Activated CD4-positive, alpha-beta memory T cell treated with anti-CD3 and anti-CD28 coated beads, Interleukin-2, amount 10 ng/mL, durations not matched to agents 7 days and 5 days (primary cell): ENCODE results near the gene ITPRIPL2. TPM values are rescaled to one million over a fixed set of nuclear protein-coding genes. Genes with fewer than 3 reads are reported as not detected.

ENCODE experiments used
- CTCF ChIA-PET: fragments of 350-600 bp; sonication (Branson Sonifier 250); formaldehyde crosslinking; loops from one replicate; lab custom pipeline; 2021; ENCODE audit warnings: antibody characterized with exemption, inconsistent platforms; lab: Charles Lee
- POLR2A ChIA-PET: fragments of 350-600 bp; sonication (Branson Sonifier 250); formaldehyde crosslinking; loops from one replicate; lab custom pipeline; 2021; ENCODE audit warnings: antibody characterized with exemption; lab: Charles Lee
- DNase-seq: peaks from one replicate; pipeline ENCODE4 v3.0.0-alpha.2; 2020
- H3K27ac Mint-ChIP-seq: one replicate; pipeline ENCODE4 v1.8.0; 2021; ENCODE audit warnings: mild to moderate bottlenecking, mixed read lengths
- H3K27me3 Mint-ChIP-seq: one replicate; pipeline ENCODE4 v1.8.0; 2021; ENCODE audit warnings: mixed read lengths
- H3K36me3 Mint-ChIP-seq: one replicate; pipeline ENCODE4 v1.8.0; 2021; ENCODE audit warnings: low read depth, mixed read lengths
- H3K4me1 Mint-ChIP-seq: one replicate; pipeline ENCODE4 v1.8.0; 2021; ENCODE audit warnings: mixed read lengths
- H3K4me3 Mint-ChIP-seq: one replicate; pipeline ENCODE4 v1.8.0; 2021; ENCODE audit warnings: mild to moderate bottlenecking, mixed read lengths
- H3K9me3 Mint-ChIP-seq: one replicate; pipeline ENCODE4 v1.8.0; 2021; ENCODE audit warnings: mixed read lengths
- total RNA-seq, 2 experiments: library from RNA; stranded (reverse); gene quantifications; one replicate each; pipeline ENCODE4 v1.2.3, GENCODE V29; 2021

Gene ITPRIPL2
- total RNA-seq, 2 experiments from 2014 or later = 11.1 to 11.2 TPM

DNA sequence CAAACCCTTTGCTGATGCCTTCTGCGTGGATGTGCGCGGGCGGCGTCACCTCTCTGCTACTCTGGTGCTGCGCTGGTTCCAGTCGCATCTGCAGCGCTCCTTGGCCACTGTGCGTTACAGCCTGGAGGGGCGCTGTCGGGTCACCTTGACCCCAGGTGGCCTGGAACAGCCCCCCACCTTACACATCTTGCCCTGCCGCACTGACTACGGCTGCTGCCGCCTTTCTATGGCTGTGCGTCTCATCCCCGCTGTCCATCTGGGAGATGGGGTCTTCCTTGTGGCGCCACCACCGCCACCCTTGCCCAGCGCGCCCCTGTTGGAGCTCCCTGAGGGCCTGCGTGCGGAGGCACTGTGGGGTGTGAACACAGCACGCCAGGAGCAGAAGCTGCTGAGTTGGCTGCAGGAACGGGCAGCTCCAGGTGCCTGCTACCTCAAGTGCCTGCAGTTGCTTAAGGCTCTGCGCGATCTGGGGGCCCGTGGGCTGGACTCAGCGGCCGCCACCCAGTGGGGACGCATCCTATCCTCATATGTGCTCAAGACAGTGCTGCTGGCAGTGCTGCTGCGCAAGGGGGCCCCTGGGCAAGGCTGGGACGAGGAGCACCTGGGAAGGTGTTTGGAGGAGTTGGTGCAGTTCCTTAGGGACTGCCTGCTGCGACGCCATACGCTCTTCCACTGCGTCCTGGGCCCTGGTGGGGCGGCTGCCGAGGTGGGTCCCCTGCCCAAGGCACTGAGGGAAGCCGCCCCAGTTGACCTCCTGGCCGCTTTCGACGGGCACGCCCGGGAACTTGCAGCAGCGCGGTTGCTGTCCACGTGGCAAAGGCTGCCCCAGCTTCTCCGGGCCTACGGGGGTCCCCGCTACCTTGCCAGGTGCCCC is 1.6 kb downstream of the ITPRIPL2 start:
- Mint-ChIP-seq H3K4me1 (peaks cover 53% of the 10 kb centered on the region), H3K36me3 (peaks cover 8% of the 10 kb centered on the region), H3K4me3 (peak overlapping the region; percentile 44), H3K9me3 (no peaks in the 10 kb centered on the region), H3K27ac (no peak overlapping the region), H3K27me3 (peaks cover 12% of the 10 kb centered on the region)
- POLR2A ChIA-PET = interaction anchor here (1.5 kb wide), 1 partner anchor 48 kb away, joined by 5 read pairs; the partner anchor contains the start of gene COQ7
- DNase-seq = no peak
- CTCF ChIA-PET = interaction anchor here (2.0 to 2.8 kb wide), 2 partner anchors 20 to 29 kb away, joined by 8 to 9 read pairs; no protein-coding TSS in a partner anchor

DNA sequence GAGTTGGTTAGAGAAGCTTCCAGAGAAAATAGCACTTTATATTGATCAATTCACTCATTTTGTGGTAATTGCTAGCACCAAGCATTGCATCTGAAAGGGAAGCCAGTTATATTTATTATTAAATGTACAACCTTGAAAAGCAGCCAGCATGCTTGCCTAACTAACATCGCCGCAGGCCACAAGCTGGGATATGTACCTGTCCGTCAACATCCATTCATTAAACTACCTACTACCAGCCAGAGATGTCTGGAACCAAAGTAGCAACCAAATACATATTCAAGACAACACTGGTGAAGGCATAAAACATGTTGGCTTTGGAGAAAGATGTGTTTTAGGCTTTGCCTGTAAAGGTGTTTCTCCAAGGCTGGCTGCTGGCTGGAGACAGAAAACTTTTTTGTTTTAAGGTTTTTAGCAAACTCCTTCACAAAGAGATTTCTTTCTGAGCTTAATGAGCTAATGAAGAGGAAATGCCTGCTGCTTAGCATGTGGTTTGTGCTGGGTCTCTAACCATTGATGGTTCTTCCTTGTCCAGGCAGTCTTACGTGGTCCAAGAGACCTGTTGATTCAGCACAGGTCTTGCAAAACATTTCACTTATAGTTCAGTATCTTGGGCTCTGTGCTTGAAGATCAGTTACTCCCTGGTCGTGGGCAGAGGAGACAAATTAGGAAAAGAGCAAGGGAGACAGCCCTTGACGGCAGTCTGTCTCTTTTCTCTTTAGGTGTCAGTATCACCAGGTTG is 3.1 kb downstream of the ITPRIPL2 start:
- POLR2A ChIA-PET = interaction anchor here (0.7 to 2.7 kb wide), 6 partner anchors 8 to 401 kb away, joined by 3 to 8 read pairs (median 3); no protein-coding TSS in a partner anchor
- Mint-ChIP-seq H3K9me3 (no peaks in the 10 kb centered on the region), H3K36me3 (peaks cover 11% of the 10 kb centered on the region), H3K27ac (peak overlapping the region; percentile 79), H3K4me3 (no peak overlapping the region), H3K27me3 (peaks cover 11% of the 10 kb centered on the region), H3K4me1 (peaks cover 57% of the 10 kb centered on the region)
- no peak for DNase-seq
- CTCF ChIA-PET = interaction anchor here (1.0 to 2.0 kb wide), 3 partner anchors 9 to 30 kb away, joined by 3 to 8 read pairs (median 5); no protein-coding TSS in a partner anchor

DNA sequence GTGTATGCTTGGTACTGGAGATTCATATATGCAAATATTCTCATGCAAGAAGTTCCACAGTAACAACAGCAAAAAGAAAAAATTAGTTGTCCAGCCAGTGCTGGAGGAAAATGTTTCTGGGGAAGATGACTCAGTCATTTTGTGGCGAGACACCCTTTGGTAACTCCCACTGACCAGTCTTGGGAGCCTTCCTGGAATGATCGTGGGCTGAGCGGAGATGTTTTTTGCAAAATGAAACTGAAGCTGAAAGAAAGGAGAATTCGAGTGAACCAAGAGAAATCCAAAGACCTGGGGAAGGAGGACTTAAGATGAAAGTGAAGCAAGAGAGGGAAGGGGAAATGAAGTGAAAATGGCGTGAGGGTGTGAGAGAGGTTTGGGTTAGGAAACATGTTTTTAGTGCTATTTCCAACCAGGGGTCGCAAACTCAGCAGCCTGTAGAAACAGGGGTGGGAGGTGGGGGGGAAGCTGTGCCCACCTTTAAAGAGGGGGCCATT is 5.2 kb downstream of the ITPRIPL2 start:
- CTCF ChIA-PET = interaction anchor here (0.6 to 1.5 kb wide), 9 partner anchors 10 to 347 kb away, joined by 3 to 7 read pairs (median 3); partner anchors contain the start of gene ARL6IP1

DNA sequence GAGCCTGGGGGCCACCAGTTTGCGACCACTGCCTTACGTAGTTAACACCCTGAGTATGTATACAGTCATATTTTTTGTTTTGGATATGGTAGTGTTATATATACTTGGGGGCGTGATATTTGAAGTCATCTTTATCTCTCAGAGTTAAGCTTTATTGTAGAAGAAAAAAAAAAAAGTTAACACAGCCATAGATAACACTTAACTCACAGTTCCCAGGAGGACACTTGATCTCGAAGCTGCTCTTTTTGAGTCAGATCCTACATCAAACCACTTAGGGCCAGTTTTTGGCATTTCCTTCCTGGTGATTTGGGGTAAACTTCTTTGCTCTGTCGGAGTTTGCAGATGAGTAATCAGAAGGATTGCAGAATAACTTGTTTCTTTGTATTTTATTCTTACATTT is 5.8 kb downstream of the ITPRIPL2 start:
- POLR2A ChIA-PET = interaction anchor here (0.5 to 1.4 kb wide), 6 partner anchors 8 to 596 kb away, joined by 3 to 6 read pairs (median 3); partner anchors contain the start of gene VPS35L
- CTCF ChIA-PET = interaction anchor here (1.0 to 1.5 kb wide), 7 partner anchors 11 to 318 kb away, joined by 3 to 7 read pairs (median 4); partner anchors contain the start of gene ARL6IP1
- Mint-ChIP-seq H3K36me3 (peaks cover 13% of the 10 kb centered on the region), H3K27me3 (no peaks in the 10 kb centered on the region), H3K27ac (peak overlapping the region; percentile 93), H3K4me3 (peak overlapping the region; percentile 77), H3K4me1 (peaks cover 48% of the 10 kb centered on the region), H3K9me3 (no peaks in the 10 kb centered on the region)
- no peak for DNase-seq

More for the DNA sequence above, 5.2 kb downstream of the ITPRIPL2 start:
- peak overlapping the region; percentile 93 for H3K27ac Mint-ChIP-seq
- peaks cover 50% of the 10 kb centered on the region for H3K4me1 Mint-ChIP-seq
- H3K27me3 Mint-ChIP-seq = no peaks in the 10 kb centered on the region
- DNase-seq = peak; percentile 35
- POLR2A ChIA-PET = interaction anchor here (0.8 to 2.7 kb wide), 6 partner anchors 9 to 436 kb away, joined by 3 to 8 read pairs (median 5); partner anchors contain the start of genes ARL6IP1 and VPS35L
- peaks cover 11% of the 10 kb centered on the region for H3K36me3 Mint-ChIP-seq
- peak overlapping the region; percentile 77 for H3K4me3 Mint-ChIP-seq
- H3K9me3 Mint-ChIP-seq = no peaks in the 10 kb centered on the region

DNA sequence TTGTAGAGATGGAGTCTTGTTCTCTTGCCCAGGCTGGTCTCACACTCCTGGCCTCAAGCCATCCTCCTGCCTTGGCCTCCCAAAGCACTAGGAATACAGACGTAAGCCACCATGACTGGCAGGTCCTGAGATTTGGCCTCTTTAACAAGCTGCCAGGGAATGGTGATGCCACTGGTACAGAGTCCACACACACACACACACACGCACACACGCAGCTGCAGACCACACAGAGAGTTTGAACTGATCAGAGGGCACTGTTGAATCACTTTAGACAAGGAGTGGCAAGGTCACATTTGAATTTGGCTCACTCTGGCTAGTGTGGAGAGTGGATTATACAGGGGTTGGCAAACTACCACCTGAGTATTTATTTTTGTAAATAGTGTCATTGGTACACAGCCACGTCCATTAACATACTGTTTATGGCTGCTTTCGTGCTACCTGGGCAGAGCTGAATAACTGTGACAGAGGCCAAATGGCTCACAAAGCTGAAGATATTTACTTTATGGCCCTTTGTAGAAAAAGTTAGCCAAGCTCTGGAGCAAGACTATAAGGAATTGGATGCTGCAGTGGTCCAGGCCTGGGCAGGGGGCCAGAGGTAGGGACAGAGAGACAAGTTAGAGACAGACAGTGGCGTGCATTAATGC is 9.9 kb downstream of the ITPRIPL2 start:
- H3K27ac Mint-ChIP-seq = no peak overlapping the region
- H3K4me3 Mint-ChIP-seq = no peak overlapping the region
- peaks cover 37% of the 10 kb centered on the region for H3K4me1 Mint-ChIP-seq

DNA sequence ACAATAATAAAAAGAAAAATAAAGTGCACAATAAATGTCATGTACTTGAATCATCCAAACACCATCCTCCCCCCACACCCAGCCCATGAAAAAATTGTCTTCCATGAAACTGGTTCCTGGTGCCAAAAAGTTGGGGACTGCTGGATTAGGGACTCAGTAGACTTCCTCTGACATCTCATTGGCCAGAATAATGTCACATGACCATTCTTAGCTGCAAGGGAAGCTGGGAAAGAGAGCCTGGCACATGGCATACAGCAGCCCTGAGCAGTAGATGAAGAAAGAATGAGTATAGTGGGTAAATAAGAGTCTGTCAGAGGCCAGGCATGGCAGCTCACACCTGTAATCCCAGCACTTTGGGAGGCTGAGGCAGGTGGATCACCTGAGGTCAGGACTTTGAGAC is 12.5 kb downstream of the ITPRIPL2 start:
- Mint-ChIP-seq H3K4me1 (peaks cover 46% of the 10 kb centered on the region), H3K27ac (no peak overlapping the region), H3K4me3 (no peak overlapping the region), H3K9me3 (peaks cover 14% of the 10 kb centered on the region), H3K27me3 (no peaks in the 10 kb centered on the region), H3K36me3 (peaks cover 5% of the 10 kb centered on the region)
- CTCF ChIA-PET = no interaction called here
- DNase-seq = no peak
- POLR2A ChIA-PET = interaction anchor here (1.0 to 2.7 kb wide), 3 partner anchors 9 to 14 kb away, joined by 3 to 10 read pairs (median 3); partner anchors contain the start of gene ITPRIPL2

More for the DNA sequence above, 9.9 kb downstream of the ITPRIPL2 start:
- POLR2A ChIA-PET = no interaction called here
- no peaks in the 10 kb centered on the region for H3K27me3 Mint-ChIP-seq
- peaks cover 14% of the 10 kb centered on the region for H3K9me3 Mint-ChIP-seq
- CTCF ChIA-PET = no interaction called here
- DNase-seq = no peak
- H3K36me3 Mint-ChIP-seq = peaks cover 11% of the 10 kb centered on the region

DNA sequence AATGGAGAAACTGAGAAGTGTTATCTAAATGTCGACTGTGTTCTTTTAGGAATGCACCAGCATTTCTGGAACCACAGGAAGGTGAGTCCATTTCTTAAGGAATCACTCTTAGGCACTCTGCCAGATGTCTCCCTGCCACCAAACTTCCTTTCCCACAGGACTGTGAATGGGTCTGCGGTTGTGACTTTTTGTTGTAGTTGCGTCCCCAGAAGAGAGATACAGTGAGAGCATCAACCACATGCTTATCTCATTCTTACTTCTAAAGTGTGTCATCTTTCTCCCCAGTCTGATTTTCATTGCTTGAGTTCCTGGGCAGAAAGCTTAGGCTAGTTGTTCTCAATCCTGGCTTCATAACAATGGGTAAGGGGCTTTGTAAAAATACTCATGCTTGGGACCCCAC is 13.4 kb downstream of the ITPRIPL2 start:
- peaks cover 14% of the 10 kb centered on the region for H3K9me3 Mint-ChIP-seq
- POLR2A ChIA-PET = interaction anchor here (0.9 to 2.7 kb wide), 3 partner anchors 8 to 13 kb away, joined by 3 to 10 read pairs (median 8); partner anchors contain the start of gene ITPRIPL2
- CTCF ChIA-PET = no interaction called here

DNA sequence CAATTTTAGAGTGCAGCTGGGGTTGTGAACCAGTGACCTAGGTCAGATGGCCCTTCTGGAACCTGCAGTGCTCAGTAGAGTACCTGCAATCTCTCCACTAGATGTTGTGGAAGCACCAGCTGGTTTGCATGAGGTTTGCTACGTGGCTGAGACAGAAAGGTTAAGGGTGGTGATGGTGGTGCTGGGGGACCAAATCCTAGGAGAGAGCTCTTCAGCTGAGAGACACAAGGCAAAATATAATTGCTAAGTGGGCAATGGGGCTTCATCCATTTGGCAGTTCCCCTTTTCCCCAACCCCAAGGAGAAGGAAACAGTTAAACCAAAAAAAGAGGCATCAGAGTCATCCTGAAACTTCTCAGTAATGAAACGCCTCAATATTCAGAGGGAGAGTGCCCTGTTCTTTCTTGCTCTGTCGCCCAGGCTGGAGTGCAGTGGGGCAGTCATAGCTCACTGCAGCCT is 13.9 kb downstream of the ITPRIPL2 start:
- peak overlapping the region; percentile 47 for H3K27ac Mint-ChIP-seq
- no peaks in the 10 kb centered on the region for H3K27me3 Mint-ChIP-seq
- peak overlapping the region; percentile 1 for H3K4me3 Mint-ChIP-seq
- peaks cover 5% of the 10 kb centered on the region for H3K36me3 Mint-ChIP-seq
- peaks cover 51% of the 10 kb centered on the region for H3K4me1 Mint-ChIP-seq
- ChIA-PET CTCF (no interaction called here), POLR2A (interaction anchor here (0.9 to 2.7 kb wide), 3 partner anchors 8 to 14 kb away, joined by 3 to 10 read pairs (median 8); partner anchors contain the start of gene ITPRIPL2)
- peaks cover 14% of the 10 kb centered on the region for H3K9me3 Mint-ChIP-seq
- DNase-seq = no peak

More for the DNA sequence above, 13.4 kb downstream of the ITPRIPL2 start:
- H3K36me3 Mint-ChIP-seq = peaks cover 5% of the 10 kb centered on the region
- no peaks in the 10 kb centered on the region for H3K27me3 Mint-ChIP-seq
- peak overlapping the region; percentile 47 for H3K27ac Mint-ChIP-seq
- peak; percentile 44 for DNase-seq
- H3K4me3 Mint-ChIP-seq = no peak overlapping the region
- H3K4me1 Mint-ChIP-seq = peaks cover 51% of the 10 kb centered on the region

DNA sequence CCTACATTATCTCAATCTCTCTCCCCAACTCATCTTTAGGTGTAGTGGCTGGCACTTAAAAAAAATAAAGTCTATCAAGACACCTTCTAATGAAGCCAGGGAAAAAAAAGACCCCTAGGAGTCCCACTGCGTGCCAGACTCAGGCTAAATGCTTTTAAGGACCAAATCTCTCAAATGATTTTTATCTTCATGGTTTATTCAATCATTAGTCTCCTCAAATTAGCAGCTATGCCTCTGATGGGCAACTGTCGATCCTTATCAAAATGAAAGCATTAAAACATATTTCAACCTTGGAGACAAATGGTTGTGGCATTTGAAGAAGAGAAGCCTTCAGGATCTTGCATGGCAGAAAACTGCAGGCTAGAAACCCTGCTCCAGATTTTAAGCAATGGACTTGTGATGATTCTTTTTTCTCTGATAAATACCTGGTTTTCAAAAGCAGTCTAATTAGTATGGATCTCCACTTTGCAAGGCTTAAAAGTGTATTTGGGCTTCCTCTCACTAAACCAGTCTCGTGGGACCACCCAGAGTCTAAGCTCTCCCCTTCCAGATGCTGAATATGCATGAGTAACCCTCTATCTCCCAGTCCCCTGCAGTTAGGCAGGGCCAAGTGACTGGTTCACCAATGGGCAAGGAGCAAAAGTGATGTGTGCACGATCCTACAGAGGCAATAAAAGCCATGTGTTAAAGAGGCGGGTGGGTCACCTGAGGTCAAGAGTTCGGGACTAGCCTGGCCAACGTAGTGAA is 14.9 kb downstream of the ITPRIPL2 start:
- ChIA-PET CTCF (interaction anchor here (0.9 kb wide), 1 partner anchor 43 kb away, joined by 3 read pairs; no protein-coding TSS in a partner anchor), POLR2A (no interaction called here)
- Mint-ChIP-seq H3K4me3 (no peak overlapping the region), H3K4me1 (peaks cover 51% of the 10 kb centered on the region), H3K27me3 (no peaks in the 10 kb centered on the region), H3K9me3 (peaks cover 14% of the 10 kb centered on the region), H3K27ac (peak overlapping the region; percentile 54), H3K36me3 (peaks cover 5% of the 10 kb centered on the region)
- DNase-seq = no peak

DNA sequence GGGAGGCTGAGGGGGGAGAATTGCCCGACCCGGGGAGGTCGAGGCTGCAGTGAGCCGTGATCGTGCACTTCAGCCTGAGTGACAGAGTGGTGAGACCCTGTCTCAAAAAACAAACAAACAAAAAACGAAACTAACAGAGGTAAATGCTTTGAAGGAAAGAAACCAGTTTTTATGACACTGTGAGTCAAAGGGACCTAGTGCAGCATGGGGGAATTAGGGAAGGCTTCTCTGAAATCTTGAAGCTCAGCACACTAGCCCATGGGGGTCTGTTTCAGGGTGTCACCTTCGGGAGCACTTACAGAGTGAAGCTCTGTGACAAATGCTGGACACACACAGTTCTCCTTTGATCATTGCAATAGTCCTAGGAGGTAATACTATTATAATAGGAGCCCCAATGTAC is 16.6 kb downstream of the ITPRIPL2 start:
- Mint-ChIP-seq H3K4me1 (peaks cover 51% of the 10 kb centered on the region), H3K27ac (peak overlapping the region; percentile 38), H3K27me3 (no peaks in the 10 kb centered on the region), H3K9me3 (peaks cover 11% of the 10 kb centered on the region), H3K36me3 (no peaks in the 10 kb centered on the region), H3K4me3 (no peak overlapping the region)
- ChIA-PET POLR2A (interaction anchor here (1.1 to 1.4 kb wide), 2 partner anchors 11 to 13 kb away, joined by 3 read pairs; no protein-coding TSS in a partner anchor), CTCF (interaction anchor here (1.4 kb wide), 1 partner anchor 48 kb away, joined by 3 read pairs; no protein-coding TSS in a partner anchor)
- DNase-seq = no peak
